Activated effector memory CD4-positive, alpha-beta T cell treated with Interleukin-2 at 50 U/mL for 16 hours (primary cell): ENCODE measurements around the gene TPM2.

ENCODE experiments used
- DNase-seq: peaks from one replicate; pipeline ENCODE4 v3.0.0-alpha.2; 2020

Gene TPM2

GRCh38 chr9:35689542-35690293 is at the start of gene TPM2:
Gene TPM2, minus strand, starts transcription at chr9:35689925. Its CDS starts 108 bp downstream, at chr9:35689817.
- no peak for DNase-seq

- DNase-seq, result no peak
These were observed 49.2 kb upstream of the TPM2 start for GRCh38 chr9:35738924-35739323.

GRCh38 chr9:35738186-35738585 is 48.5 kb upstream of the TPM2 start:
- no peak for DNase-seq

- DNase-seq, result no peak
These were observed 47.4 kb upstream of the TPM2 start for GRCh38 chr9:35737143-35737542.

- DNase-seq, result peak; percentile 50
These were observed 46.5 kb upstream of the TPM2 start for GRCh38 chr9:35736201-35736633.

GRCh38 chr9:35734096-35734495 is 44.4 kb upstream of the TPM2 start:
- no peak for DNase-seq

GRCh38 chr9:35732800-35733541 is 43.2 kb upstream of the TPM2 start:
- no peak for DNase-seq

- peak; percentile 98 for DNase-seq
These were observed 42.6 kb upstream of the TPM2 start, which contains the start of the genes CREB3 and TLN1 for GRCh38 chr9:35732185-35732799. Gene CREB3, plus strand, starts transcription at chr9:35732666. Its CDS starts 107 bp downstream, at chr9:35732773. Gene TLN1, minus strand, starts transcription at chr9:35732195. Its CDS starts 6,501 bp downstream, at chr9:35725694.

- DNase-seq, result no peak
These were observed 41.9 kb upstream of the TPM2 start for GRCh38 chr9:35731415-35732184.

GRCh38 chr9:35730486-35730854 is 40.7 kb upstream of the TPM2 start:
- DNase-seq, result no peak

- DNase-seq, result no peak
These were observed 40.2 kb upstream of the TPM2 start for GRCh38 chr9:35729700-35730485.

- no peak for DNase-seq
These were observed 39.4 kb upstream of the TPM2 start for GRCh38 chr9:35729101-35729500.

GRCh38 chr9:35728041-35728971 is 38.6 kb upstream of the TPM2 start:
- no peak for DNase-seq

GRCh38 chr9:35727676-35728040 is 37.9 kb upstream of the TPM2 start:
- no peak for DNase-seq

- no peak for DNase-seq
These were observed 37.2 kb upstream of the TPM2 start for GRCh38 chr9:35726931-35727330.

GRCh38 chr9:35725362-35725761 is 35.6 kb upstream of the TPM2 start:
- no peak for DNase-seq

GRCh38 chr9:35723908-35724307 is 34.2 kb upstream of the TPM2 start:
- no peak for DNase-seq

GRCh38 chr9:35723426-35723825 is 33.7 kb upstream of the TPM2 start:
- no peak for DNase-seq

- DNase-seq, result no peak
These were observed 29.8 kb upstream of the TPM2 start for GRCh38 chr9:35719546-35719945.

- DNase-seq, result no peak
These were observed 29.2 kb upstream of the TPM2 start for GRCh38 chr9:35718721-35719511.
